ENCODE results near the gene LDHA.
"Not testable (repeated sequence)": the region's sequence is repeated elsewhere in the genome, so short reads cannot be mapped to it uniquely, and the experiment has no call there.

- TF ChIP-seq EZH2phosphoT487 (IDR thresholded peaks at IDR 0.05): not testable (repeated sequence)
- TF ChIP-seq, protein P1, sequence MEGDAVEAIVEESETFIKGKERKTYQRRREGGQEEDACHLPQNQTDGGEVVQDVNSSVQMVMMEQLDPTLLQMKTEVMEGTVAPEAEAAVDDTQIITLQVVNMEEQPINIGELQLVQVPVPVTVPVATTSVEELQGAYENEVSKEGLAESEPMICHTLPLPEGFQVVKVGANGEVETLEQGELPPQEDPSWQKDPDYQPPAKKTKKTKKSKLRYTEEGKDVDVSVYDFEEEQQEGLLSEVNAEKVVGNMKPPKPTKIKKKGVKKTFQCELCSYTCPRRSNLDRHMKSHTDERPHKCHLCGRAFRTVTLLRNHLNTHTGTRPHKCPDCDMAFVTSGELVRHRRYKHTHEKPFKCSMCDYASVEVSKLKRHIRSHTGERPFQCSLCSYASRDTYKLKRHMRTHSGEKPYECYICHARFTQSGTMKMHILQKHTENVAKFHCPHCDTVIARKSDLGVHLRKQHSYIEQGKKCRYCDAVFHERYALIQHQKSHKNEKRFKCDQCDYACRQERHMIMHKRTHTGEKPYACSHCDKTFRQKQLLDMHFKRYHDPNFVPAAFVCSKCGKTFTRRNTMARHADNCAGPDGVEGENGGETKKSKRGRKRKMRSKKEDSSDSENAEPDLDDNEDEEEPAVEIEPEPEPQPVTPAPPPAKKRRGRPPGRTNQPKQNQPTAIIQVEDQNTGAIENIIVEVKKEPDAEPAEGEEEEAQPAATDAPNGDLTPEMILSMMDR (IDR thresholded peaks at IDR 0.05): not testable (repeated sequence)
These were observed 13.0 kb downstream of the LDHA start for GRCh38 chr11:18407400-18407799.

Data from neural progenitor cell (in vitro differentiated cells).